Measurements from ENCODE around the gene ADRA1B. TPM values are rescaled to one million over a fixed set of nuclear protein-coding genes. Genes with fewer than 3 reads are reported as not detected.

ADRA1B gene
- total RNA-seq, 1 experiment from 2014 or later = not detected

DNA sequence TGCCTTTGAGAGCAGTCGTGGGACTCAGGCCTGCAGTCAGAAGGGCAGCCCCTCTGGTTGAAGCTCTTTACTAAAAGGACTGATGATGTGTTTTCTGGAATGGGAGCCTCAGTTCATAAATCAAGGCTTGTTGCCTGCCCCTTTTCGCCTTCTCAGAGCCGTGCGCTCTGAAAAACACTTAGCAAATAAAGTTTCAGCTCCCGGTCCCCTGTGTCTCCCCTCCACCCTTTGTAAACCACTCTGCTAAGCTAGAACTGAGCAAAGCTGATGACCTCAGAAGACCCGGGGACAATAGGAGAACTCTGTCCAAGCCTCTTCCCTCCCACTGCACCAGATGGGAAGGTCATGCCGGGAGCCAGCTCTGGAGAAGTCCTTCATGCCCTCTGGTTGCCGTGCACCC is 39.3 kb upstream of the ADRA1B start:
- Histone ChIP-seq H2BK12ac (ENCODE audit: insufficient read length, low read depth, low read length) (no peak overlapping the region), H2BK15ac (ENCODE audit: low read depth, low read length) (no peak overlapping the region), H3K4ac (ENCODE audit: low read depth, low read length) (no peak overlapping the region), H3K9me3 (ENCODE audit: control insufficient read depth, low read depth, low read length) (no peaks in the 10 kb centered on the region), H2BK20ac (ENCODE audit: low read depth, low read length, poor library complexity, severe bottlenecking) (no peak overlapping the region), H4K5ac (ENCODE audit: insufficient read length, low read depth, low read length) (no peak overlapping the region), H3K23me2 (ENCODE audit: insufficient read length, low read depth, low read length, poor library complexity, severe bottlenecking) (no peaks in the 10 kb centered on the region), H3K79me2 (ENCODE audit: insufficient read depth, low read length) (no peaks in the 10 kb centered on the region), H3K9ac (ENCODE audit: extremely low read depth, insufficient read length, low read length) (no peak overlapping the region), H3K23ac (ENCODE audit: insufficient read length, low read depth, low read length) (no peak overlapping the region), H2AFZ (ENCODE audit: low read length) (no peak overlapping the region), H3K18ac (ENCODE audit: insufficient read length, low read depth, low read length) (no peak overlapping the region), H4K20me1 (ENCODE audit: control insufficient read depth, insufficient read depth, insufficient read length) (no peaks in the 10 kb centered on the region), H2BK5ac (ENCODE audit: insufficient read length, low read length) (no peak overlapping the region), H2BK120ac (ENCODE audit: low read depth, low read length, poor library complexity, severe bottlenecking) (no peak overlapping the region), H4K91ac (ENCODE audit: insufficient read length, low read depth, low read length) (no peak overlapping the region), H3K79me1 (ENCODE audit: insufficient read depth, low read depth, low read length, poor library complexity, severe bottlenecking) (no peaks in the 10 kb centered on the region), H3K4me2 (ENCODE audit: insufficient read depth, insufficient read length, low read length) (no peak overlapping the region), H4K8ac (replicated peaks; ENCODE audit: insufficient read length, low read depth, low read length) (no peak overlapping the region), H3K56ac (ENCODE audit: insufficient read length, low read depth, low read length) (no peak overlapping the region), H3K14ac (ENCODE audit: insufficient read depth, low read length) (no peak overlapping the region), H3K4me1 (ENCODE audit: insufficient read depth, low read length) (no peaks in the 10 kb centered on the region), H2AK5ac (ENCODE audit: insufficient read length, low read length) (no peak overlapping the region), H3K27me3 (ENCODE audit: insufficient read depth, low read length) (no peaks in the 10 kb centered on the region), H3T11ph (ENCODE audit: low read length) (no peak overlapping the region), H3K27ac (ENCODE audit: insufficient read length, low read depth, low read length) (no peak overlapping the region)
- TF ChIP-seq, protein P1, sequence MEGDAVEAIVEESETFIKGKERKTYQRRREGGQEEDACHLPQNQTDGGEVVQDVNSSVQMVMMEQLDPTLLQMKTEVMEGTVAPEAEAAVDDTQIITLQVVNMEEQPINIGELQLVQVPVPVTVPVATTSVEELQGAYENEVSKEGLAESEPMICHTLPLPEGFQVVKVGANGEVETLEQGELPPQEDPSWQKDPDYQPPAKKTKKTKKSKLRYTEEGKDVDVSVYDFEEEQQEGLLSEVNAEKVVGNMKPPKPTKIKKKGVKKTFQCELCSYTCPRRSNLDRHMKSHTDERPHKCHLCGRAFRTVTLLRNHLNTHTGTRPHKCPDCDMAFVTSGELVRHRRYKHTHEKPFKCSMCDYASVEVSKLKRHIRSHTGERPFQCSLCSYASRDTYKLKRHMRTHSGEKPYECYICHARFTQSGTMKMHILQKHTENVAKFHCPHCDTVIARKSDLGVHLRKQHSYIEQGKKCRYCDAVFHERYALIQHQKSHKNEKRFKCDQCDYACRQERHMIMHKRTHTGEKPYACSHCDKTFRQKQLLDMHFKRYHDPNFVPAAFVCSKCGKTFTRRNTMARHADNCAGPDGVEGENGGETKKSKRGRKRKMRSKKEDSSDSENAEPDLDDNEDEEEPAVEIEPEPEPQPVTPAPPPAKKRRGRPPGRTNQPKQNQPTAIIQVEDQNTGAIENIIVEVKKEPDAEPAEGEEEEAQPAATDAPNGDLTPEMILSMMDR (conservative IDR thresholded peaks at IDR 0.05) = no peak
- H3K4me1 Mint-ChIP-seq = peaks cover 10 to 13% of the 10 kb centered on the region in 2 experiments
- H3K4me3 Mint-ChIP-seq = no peak overlapping the region
- no peaks in the 10 kb centered on the region for H3K36me3 Mint-ChIP-seq (ENCODE audit: insufficient read depth in 1 of 3, low read depth in 3 of 3)
- peaks cover 1% of the 10 kb centered on the region for H3K27me3 Mint-ChIP-seq (ENCODE audit: low read depth)
- H3K27ac Mint-ChIP-seq = no peak overlapping the region
- no peaks in the 10 kb centered on the region; a peak in 1 of 5 replicates for H3K9me3 Mint-ChIP-seq
- DNase-seq = no peak
- WGBS (ENCODE audit: extremely low coverage, insufficient read length, low lambda C conversion rate) = no CpG with 5 or more reads among the region's 8 CpGs
